Erythroblast (primary cell): ENCODE results near the gene PTPRM.

Experiments used
- GATA1 ChIP-seq: IDR thresholded peaks from 2 replicates; pipeline ENCODE4 v1.6.1; 2011; ENCODE audit warnings: low read depth, mild to moderate bottlenecking, control low read depth, low read length, moderate library complexity
- POLR2A ChIP-seq: IDR thresholded peaks from 2 replicates; pipeline ENCODE4 v1.6.1; 2011; ENCODE audit warnings: mild to moderate bottlenecking, low read length

- TF ChIP-seq POLR2A (no peak), GATA1 (no peak)
Measured at GRCh38 chr18:8288472-8289195, 721.5 kb downstream of the PTPRM start.
